VCaP (cell line): ENCODE data around the gene AMZ2.
"Not testable (repeated sequence)": the region's sequence is repeated elsewhere in the genome, so short reads cannot be mapped to it uniquely, and the experiment has no call there.

ENCODE experiments used
- H3K27ac ChIP-seq: fragments of 450-650 bp; 2 replicates; pipeline ENCODE4 v1.5.1; 2017
- CTCF ChIP-seq: fragments of 450-650 bp; conservative IDR thresholded peaks from 2 replicates; pipeline ENCODE4 v1.5.1; 2017; ENCODE audit warnings: mild to moderate bottlenecking, moderate library complexity

AMZ2 gene

GRCh38 chr17:68238164-68238870, 9.5 kb upstream of the AMZ2 start:
- TF ChIP-seq CTCF, result no peak
- no peak overlapping the region for H3K27ac ChIP-seq

GRCh38 chr17:68238871-68239253, 9.0 kb upstream of the AMZ2 start:
- no peak for TF ChIP-seq CTCF
- H3K27ac ChIP-seq, result no peak overlapping the region

- TF ChIP-seq CTCF, result no peak
- H3K27ac ChIP-seq, result no peak overlapping the region
Observed at GRCh38 chr17:68239632-68240366, 8.0 kb upstream of the AMZ2 start.

GRCh38 chr17:68246271-68247028, 1.4 kb upstream of the AMZ2 start:
- no peak for TF ChIP-seq CTCF
- no peak overlapping the region; the same call in 1 of the 2 replicates for H3K27ac ChIP-seq

GRCh38 chr17:68248199-68248825, 469 bp downstream of the AMZ2 start:
- peak overlapping the region; percentile 86 for H3K27ac ChIP-seq
- no peak for TF ChIP-seq CTCF

- peak overlapping the region; percentile 86; the same call in 1 of the 2 replicates for H3K27ac ChIP-seq
- TF ChIP-seq CTCF, result no peak
Observed at GRCh38 chr17:68248891-68249290, 1.0 kb downstream of the AMZ2 start.

GRCh38 chr17:68249354-68249765, 1.5 kb downstream of the AMZ2 start:
- no peak overlapping the region for H3K27ac ChIP-seq
- no peak for TF ChIP-seq CTCF

- H3K27ac ChIP-seq, result not testable (repeated sequence)
Observed at GRCh38 chr17:68253426-68253825, 5.6 kb downstream of the AMZ2 start.
